Hematopoietic multipotent progenitor cell treated with erythropoietin and hydrocortisone succinate and interleukin-3 and kit ligand, for 6 days (in vitro differentiated cells): ENCODE data around the gene PGBD5.

ENCODE experiments used
- DNase-seq: peaks from one replicate; pipeline ENCODE4 v3.0.0-alpha.2; 2015

Gene PGBD5

GRCh38 chr1:230320804-230321203, 105.3 kb downstream of the PGBD5 start:
- no peak for DNase-seq

GRCh38 chr1:230319014-230319747, 107.0 kb downstream of the PGBD5 start:
- DNase-seq, result no peak

- peak; percentile 57 for DNase-seq
Observed at GRCh38 chr1:230317823-230318819, 108.0 kb downstream of the PGBD5 start.

GRCh38 chr1:230316864-230317745, 109.0 kb downstream of the PGBD5 start:
- DNase-seq, result no peak

GRCh38 chr1:230315099-230315498, 111.0 kb downstream of the PGBD5 start:
- no peak for DNase-seq

GRCh38 chr1:230314142-230314470, 112.0 kb downstream of the PGBD5 start:
- no peak for DNase-seq

- DNase-seq, result no peak
Observed at GRCh38 chr1:230313453-230314141, 112.5 kb downstream of the PGBD5 start.

GRCh38 chr1:230312676-230313075, 113.5 kb downstream of the PGBD5 start:
- DNase-seq, result no peak

GRCh38 chr1:230310381-230311163, 115.6 kb downstream of the PGBD5 start:
- peak; percentile 90 for DNase-seq

GRCh38 chr1:230309646-230310177, 116.4 kb downstream of the PGBD5 start:
- DNase-seq, result no peak

GRCh38 chr1:230308821-230309220, 117.3 kb downstream of the PGBD5 start:
- DNase-seq, result no peak

- DNase-seq, result no peak
Observed at GRCh38 chr1:230308039-230308438, 118.1 kb downstream of the PGBD5 start.

- DNase-seq, result no peak
Observed at GRCh38 chr1:230307213-230307612, 118.9 kb downstream of the PGBD5 start.

GRCh38 chr1:230306169-230306568, 120.0 kb downstream of the PGBD5 start:
- no peak for DNase-seq

- DNase-seq, result no peak
Observed at GRCh38 chr1:230303822-230304221, 122.3 kb downstream of the PGBD5 start.

GRCh38 chr1:230303069-230303468, 123.1 kb downstream of the PGBD5 start:
- DNase-seq, result peak; percentile 10

GRCh38 chr1:230301822-230302221, 124.3 kb downstream of the PGBD5 start:
- DNase-seq, result no peak

GRCh38 chr1:230301322-230301721, 124.8 kb downstream of the PGBD5 start:
- no peak for DNase-seq

GRCh38 chr1:230300322-230301301, 125.5 kb downstream of the PGBD5 start:
- no peak for DNase-seq
